Measurements from ENCODE around the gene MARCHF9. TPM values are rescaled to one million over a fixed set of nuclear protein-coding genes. Genes with fewer than 3 reads are reported as not detected.

The MARCHF9 gene
- total RNA-seq, 1 experiment from 2014 or later: 21.8 TPM

GRCh38 chr12:57765698-57766463, 11.0 kb downstream of the MARCHF9 start:
- Histone ChIP-seq H3K27ac (ENCODE audit: low read depth, low read length) (peak overlapping the region; percentile 73), H3K79me2 (ENCODE audit: insufficient read depth, low read length) (peaks cover 6% of the 10 kb centered on the region), H3K4me2 (ENCODE audit: low read length) (peak overlapping the region; percentile 100), H3K9ac (ENCODE audit: low read length) (peak overlapping the region; percentile 81), H4K20me1 (ENCODE audit: insufficient read depth) (no peaks in the 10 kb centered on the region), H3K27me3 (ENCODE audit: insufficient read depth, low read length) (no peaks in the 10 kb centered on the region), H3K36me3 (ENCODE audit: control insufficient read depth in 1 of 2, insufficient read depth in 2 of 2, low read length in 2 of 2) (peaks cover 13 to 26% of the 10 kb centered on the region in 2 experiments; a peak in 3 of 4 replicates), H3K4me3 (replicated peaks in 1 of 2; ENCODE audit: low read depth in 1 of 2, low read length in 2 of 2) (peak overlapping the region; percentile 72 to 81), H2AFZ (ENCODE audit: low read depth, low read length, poor library complexity, severe bottlenecking) (no peak overlapping the region), H3K4me1 (ENCODE audit: control insufficient read depth in 1 of 2, insufficient read depth in 2 of 2, low read length in 2 of 2) (peaks cover 11 to 43% of the 10 kb centered on the region in 2 experiments), H3K9me3 (ENCODE audit: control insufficient read depth in 1 of 2, insufficient read depth in 1 of 2, low read depth in 1 of 2, low read length in 2 of 2) (no peaks in the 10 kb centered on the region), H3K9me2 (ENCODE audit: insufficient read depth) (no peaks in the 10 kb centered on the region)
- intact Hi-C loops (cut with micrococcal nuclease): no loop called here
- ATAC-seq (peak; percentile 39), DNase-seq (ENCODE audit: low read depth, low spot score) (no peak)
- no TSS peak for BruUV-seq (replicated peaks)
- ChIA-PET CTCF (interaction anchor here (4.0 kb wide), 1 partner anchor 10 kb away, joined by 51 read pairs; no protein-coding TSS in a partner anchor), RAD21 (ENCODE audit: low non-redundant PET in 1 of 2, low total read pairs in 2 of 2, uncharacterized antibody in 2 of 2, unreplicated experiment in 2 of 2) (no interaction called here), POLR2A (interaction anchor here (0.9 to 2.4 kb wide), 8 partner anchors 9 to 175 kb away, joined by 3 to 12 read pairs (median 4); partner anchors contain the start of genes ATP23 and CDK4)
- TF ChIP-seq JUND (IDR thresholded peaks at IDR 0.05) (no peak), POLR2A (IDR thresholded peaks at IDR 0.05; ENCODE audit: borderline replicate concordance, extremely low read depth, insufficient read depth, insufficient read length) (peak; percentile 33), RAD21 (IDR thresholded peaks at IDR 0.05; ENCODE audit: low read depth) (no peak), ZFX (IDR thresholded peaks at IDR 0.05) (no peak), SIN3A (IDR thresholded peaks at IDR 0.05; ENCODE audit: low read depth) (no peak), POLR2AphosphoS5 (IDR thresholded peaks at IDR 0.05; ENCODE audit: low read depth, low read length) (no peak; the same call in 1 of the 2 replicates)

GRCh38 chr12:57766464-57767304, 11.8 kb downstream of the MARCHF9 start, which contains the start of gene CYP27B1:
TSS of gene CYP27B1 (minus strand) at chr12:57767078. CDS start at chr12:57767041, 37 bp downstream.
- H3K79me2 ChIP-seq (ENCODE audit: insufficient read depth, low read length): peaks cover 14% of the 10 kb centered on the region
- ChIA-PET RAD21 (ENCODE audit: low non-redundant PET in 1 of 2, low total read pairs in 2 of 2, uncharacterized antibody in 2 of 2, unreplicated experiment in 2 of 2) (no interaction called here), CTCF (interaction anchor here (4.0 kb wide), 1 partner anchor 10 kb away, joined by 51 read pairs; no protein-coding TSS in a partner anchor), POLR2A (interaction anchor here (0.9 to 2.4 kb wide), 8 partner anchors 10 to 175 kb away, joined by 3 to 12 read pairs (median 4); partner anchors contain the start of genes ATP23 and CDK4)
- no peaks in the 10 kb centered on the region for H4K20me1 ChIP-seq (ENCODE audit: insufficient read depth)
- DNase-seq (ENCODE audit: low read depth, low spot score) (no peak), ATAC-seq (peak; percentile 41)
- H3K9me2 ChIP-seq (ENCODE audit: insufficient read depth): no peaks in the 10 kb centered on the region
- no peak within 1 kb of the TSS for H2AFZ ChIP-seq (ENCODE audit: low read depth, low read length, poor library complexity, severe bottlenecking)
- H3K4me2 ChIP-seq (ENCODE audit: low read length): peak within 1 kb of the TSS; percentile 100
- no TSS peak for BruUV-seq (replicated peaks)
- peak within 1 kb of the TSS; percentile 81 for H3K9ac ChIP-seq (ENCODE audit: low read length)
- H3K27me3 ChIP-seq (ENCODE audit: insufficient read depth, low read length): no peaks in the 10 kb centered on the region
- H3K4me3 ChIP-seq (replicated peaks in 1 of 2; ENCODE audit: low read depth in 1 of 2, low read length in 2 of 2): peak within 1 kb of the TSS; percentile 72 to 81
- no peak for TF ChIP-seq YY1 (IDR thresholded peaks at IDR 0.05; ENCODE audit: extremely low read depth, insufficient replicate concordance, low read depth, low read length)
- TF ChIP-seq POLR2A (IDR thresholded peaks at IDR 0.05; ENCODE audit: borderline replicate concordance, extremely low read depth, insufficient read depth, insufficient read length): peak; percentile 45
- peak; percentile 60 for TF ChIP-seq POLR2AphosphoS5 (IDR thresholded peaks at IDR 0.05; ENCODE audit: low read depth, low read length)
- TF ChIP-seq ELF1 (IDR thresholded peaks at IDR 0.05; ENCODE audit: borderline replicate concordance, low read depth): no peak
- no peaks in the 10 kb centered on the region for H3K9me3 ChIP-seq (ENCODE audit: control insufficient read depth in 1 of 2, insufficient read depth in 1 of 2, low read depth in 1 of 2, low read length in 2 of 2)
- H3K4me1 ChIP-seq (ENCODE audit: control insufficient read depth in 1 of 2, insufficient read depth in 2 of 2, low read length in 2 of 2): peaks cover 11 to 47% of the 10 kb centered on the region in 2 experiments
- peaks cover 13 to 27% of the 10 kb centered on the region in 2 experiments; a peak in 3 of 4 replicates for H3K36me3 ChIP-seq (ENCODE audit: control insufficient read depth in 1 of 2, insufficient read depth in 2 of 2, low read length in 2 of 2)
- intact Hi-C loops (cut with micrococcal nuclease): no loop called here
- peak within 1 kb of the TSS; percentile 73 for H3K27ac ChIP-seq (ENCODE audit: low read depth, low read length)

Measured in HCT116 (cell line).